Inflammatory macrophage treated with lipopolysaccharide for 1 hour (primary cell): ENCODE measurements around the gene ZCCHC24.
A peak's percentile ranks its signal among the peaks of the same experiment; 100 is the strongest.
"Not testable (repeated sequence)": the region's sequence is repeated elsewhere in the genome, so short reads cannot be mapped to it uniquely, and the experiment has no call there.

ENCODE experiments used
- DNase-seq, 2 donors: peaks; one replicate each; pipeline ENCODE4 v3.0.0-alpha.2; 2020 to 2022

Gene ZCCHC24

DNA sequence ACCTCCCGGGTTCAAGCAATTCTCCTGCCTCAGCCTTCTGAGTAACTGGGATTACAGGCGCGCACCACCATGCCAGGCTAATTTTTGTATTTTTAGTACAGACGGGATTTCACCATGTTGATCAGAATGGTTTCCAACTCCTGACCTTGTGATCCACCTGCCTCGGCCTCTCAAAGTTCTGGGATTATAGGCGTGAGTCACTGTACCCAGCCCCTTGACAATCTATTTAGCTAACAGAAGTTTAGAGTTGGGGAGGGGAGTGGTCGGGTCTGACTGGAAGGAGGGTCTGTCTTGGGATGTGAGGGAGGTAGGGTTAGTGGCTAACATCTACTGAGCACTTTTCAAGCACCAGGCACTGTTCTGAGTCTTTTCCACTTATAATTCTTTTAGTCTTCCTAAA lies 27.0 kb upstream of the ZCCHC24 start:
- DNase-seq, result no peak

DNA sequence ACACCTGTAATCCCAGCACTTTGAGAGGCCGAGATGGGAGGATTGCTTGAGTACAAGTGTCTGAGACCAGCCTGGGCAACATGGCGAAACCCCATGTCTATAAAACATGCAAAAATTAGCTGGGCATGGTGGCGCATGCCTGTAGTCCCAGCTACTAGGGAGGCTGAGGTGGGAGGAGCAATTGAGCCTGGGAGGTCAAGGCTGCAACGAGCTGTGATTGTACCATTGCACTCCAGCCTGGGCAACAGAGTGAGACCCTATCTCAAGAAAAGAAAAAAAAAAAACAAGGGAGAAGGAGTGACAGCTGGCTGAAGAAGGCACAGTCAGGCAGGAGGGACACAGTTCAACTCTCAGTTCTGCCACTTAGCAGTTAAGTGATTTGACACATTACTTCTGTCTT lies 26.4 kb upstream of the ZCCHC24 start:
- DNase-seq, result no peak

DNA sequence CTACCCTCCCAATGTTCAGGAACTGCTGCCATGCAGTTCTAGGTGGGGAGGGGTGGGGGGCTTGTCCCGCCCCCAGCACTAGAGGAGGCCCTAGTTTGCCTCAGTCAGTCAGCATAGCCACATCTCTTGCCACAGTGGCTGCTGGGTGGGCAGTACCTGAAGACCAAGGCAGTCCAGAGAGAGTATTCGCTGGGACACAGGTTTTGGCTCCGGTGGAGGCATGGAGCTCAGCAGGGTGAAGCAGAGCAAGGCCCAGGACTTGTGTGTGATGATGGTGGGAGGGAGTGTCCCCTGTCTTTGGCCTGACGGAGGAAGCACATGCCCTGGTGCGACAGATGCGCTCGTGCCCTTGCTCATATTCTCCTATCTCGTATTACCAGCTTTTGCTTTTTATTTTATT lies 24.7 kb upstream of the ZCCHC24 start:
- DNase-seq, result no peak

DNA sequence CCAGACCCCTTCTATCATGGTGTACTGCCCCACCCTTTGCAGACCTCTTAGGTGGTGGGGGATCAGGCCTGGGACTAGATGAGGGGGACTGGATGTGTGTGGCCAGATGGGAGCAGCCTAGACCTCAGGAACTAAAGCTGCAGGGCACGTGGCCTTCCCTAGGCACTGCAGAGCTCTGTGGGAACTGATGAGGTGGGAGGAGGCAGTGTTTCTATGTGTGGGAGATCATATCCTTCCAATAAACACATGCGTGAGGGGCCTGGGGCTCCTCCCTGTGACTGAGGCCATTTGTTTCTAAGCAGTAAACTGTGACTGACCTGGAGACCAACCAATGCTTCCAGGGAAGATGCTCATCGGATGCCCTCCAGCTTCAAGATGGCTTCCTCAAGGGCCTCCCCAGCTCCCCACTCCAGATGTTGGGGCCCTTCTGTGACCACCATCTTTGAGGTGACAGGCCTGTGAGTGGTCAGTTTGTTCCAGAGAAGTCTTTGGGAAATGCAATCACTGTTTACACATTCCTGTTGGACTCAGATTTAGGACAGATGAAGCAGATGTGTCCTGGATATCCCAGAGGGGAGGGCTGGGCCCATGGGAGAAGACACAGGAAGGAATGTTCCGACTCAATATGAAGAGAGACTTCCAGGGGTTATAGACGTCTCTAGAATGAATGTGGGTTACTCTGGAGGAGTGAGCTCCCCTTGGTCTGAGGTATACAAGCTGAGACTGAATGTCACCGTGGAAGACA lies 23.6 kb upstream of the ZCCHC24 start:
- DNase-seq, result no peak

DNA sequence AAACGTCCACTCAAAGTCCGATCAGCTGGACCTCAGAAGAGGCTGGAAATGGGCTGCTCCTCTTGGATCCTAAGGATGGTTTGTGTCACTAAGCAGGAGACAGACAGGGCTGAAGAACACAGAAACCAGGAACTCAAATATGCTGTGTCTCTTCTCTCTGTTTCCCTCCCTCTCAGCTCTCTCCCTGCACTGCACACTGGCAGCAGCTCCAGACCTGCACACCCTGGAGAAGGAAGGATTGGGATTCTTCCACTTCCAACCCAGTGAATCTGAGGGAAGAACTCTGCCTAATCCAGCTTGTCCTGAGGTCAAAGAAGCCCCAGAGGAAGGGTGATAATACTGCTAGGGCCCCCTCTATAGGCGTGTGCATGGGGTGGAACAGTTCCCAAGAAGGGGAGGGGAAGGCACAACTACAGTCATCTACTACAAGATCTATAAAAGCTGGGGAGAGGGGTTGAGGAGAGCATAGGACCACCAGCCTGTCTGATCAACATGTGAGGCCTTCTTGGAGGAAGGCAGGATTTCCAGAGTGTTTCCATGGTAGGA lies 22.7 kb upstream of the ZCCHC24 start:
- DNase-seq, result no peak

DNA sequence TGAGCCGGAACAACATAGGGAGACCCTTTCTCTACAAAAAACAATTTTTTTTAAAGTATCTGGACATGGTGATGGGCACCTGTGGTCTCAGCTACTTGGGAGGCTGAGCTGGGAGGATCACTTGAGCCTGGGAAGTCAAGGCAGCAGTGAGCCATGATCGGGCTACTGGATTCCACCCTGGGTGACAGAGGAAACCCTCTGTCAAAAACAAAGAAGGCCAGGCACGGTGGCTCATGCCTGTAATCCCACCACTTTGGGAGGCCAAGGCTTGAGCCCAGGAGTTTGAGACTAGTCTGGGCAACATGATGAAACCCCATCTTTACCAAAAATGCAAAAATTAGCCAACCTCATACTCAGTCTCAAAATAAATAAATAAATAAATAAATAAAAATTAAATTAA lies 19.9 kb upstream of the ZCCHC24 start:
- no peak for DNase-seq

DNA sequence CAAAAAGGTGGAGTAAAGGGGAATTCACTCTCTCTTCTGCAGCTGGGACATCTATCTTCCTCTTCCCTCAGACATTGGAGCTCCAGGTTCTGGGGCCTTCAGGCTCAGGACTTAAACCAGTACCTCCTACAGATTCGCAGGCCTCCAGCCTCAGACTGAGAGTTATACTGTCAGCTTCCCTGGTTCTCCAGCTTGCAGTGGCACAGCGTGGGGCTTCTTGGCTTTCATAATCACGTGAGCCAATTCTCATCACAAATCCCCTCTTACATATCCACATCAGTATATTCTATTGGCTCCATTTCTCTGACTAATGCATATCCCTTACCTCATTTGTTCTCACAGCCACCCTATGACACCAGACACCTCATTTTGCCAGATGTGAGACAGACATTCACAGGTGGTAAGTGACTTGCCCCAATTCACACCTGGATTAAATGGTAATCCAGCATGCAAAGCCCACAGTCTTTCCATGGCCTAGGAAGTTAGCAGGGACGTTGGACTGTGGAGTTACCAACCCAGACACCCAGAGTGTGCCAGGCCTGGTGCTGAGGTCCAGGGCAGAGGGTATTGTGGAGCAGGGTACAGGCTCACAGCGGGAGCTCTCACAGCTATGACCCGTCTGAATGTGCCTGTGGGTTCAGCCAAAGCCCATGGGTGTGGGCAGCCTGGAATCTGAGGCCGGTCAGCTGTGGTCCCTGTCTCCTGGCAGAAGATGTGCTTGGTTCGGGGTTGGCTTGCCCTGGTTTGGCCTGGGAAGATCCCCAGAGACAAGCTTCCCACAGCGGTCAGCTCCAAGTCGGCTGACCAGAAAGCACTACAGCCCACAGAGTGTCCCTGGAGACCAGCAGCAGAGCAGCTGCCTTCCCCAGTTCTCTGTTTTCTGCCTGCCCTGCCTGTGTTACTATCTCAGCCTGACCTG lies 18.4 kb upstream of the ZCCHC24 start:
- DNase-seq, result no peak

DNA sequence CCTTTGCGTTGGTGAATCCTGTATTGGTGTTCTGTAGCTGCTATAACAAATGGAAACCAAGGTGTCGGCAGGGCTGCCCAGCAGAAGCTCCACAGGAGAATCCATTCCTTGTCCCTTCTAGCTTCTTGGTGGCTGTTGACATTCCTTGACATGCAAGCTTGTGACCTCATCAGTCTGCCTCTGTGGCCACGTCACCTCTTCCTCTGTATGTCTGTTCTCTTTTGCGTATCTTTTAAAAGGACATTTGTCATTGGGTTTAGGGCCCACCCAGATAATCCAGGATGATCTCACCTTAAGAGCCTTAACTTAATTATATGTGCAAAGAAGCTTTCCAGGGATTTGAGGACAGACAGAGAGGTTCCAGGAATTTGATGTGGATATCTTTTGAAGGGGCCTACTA lies 15.3 kb upstream of the ZCCHC24 start:
- no peak for DNase-seq

DNA sequence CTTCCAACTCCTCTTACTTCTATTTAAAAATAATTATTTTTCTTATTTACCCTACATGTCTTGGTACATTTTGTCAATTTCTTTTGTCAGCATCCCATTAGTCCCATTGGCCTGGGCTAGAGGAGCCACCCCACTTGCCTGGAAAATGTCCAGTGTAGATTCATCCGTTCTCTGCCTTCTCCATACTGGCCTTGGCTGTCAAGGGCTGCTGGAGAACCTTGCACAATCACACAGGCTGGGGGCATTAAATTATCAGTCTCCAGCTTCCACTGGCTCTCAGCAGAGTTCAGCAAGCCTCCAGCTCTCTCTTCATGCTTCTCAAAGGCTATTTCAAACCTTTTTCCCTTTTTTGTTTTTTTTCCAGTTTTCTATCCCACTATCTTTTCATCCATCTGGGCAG lies 13.8 kb upstream of the ZCCHC24 start:
- no peak for DNase-seq

DNA sequence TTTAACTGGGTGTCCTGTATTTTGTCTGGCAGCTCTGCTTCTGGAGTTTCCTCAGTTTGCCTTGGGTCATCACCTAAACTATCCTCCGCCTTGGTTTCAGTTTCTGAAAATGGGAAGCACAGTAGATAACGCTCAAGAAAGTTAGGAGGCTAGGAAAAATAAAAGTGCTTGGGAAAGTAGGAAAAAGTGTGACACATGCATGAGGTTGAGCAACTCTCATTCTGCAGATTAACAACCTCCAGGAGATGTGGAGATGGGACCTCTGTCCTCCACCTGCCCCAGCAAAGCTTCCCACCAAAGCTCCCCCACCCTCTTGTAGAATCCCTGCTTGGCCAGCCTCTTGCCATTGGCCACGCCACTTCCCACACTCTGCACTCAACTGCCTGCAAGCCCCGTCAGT lies 13.1 kb upstream of the ZCCHC24 start:
- DNase-seq, result no peak

DNA sequence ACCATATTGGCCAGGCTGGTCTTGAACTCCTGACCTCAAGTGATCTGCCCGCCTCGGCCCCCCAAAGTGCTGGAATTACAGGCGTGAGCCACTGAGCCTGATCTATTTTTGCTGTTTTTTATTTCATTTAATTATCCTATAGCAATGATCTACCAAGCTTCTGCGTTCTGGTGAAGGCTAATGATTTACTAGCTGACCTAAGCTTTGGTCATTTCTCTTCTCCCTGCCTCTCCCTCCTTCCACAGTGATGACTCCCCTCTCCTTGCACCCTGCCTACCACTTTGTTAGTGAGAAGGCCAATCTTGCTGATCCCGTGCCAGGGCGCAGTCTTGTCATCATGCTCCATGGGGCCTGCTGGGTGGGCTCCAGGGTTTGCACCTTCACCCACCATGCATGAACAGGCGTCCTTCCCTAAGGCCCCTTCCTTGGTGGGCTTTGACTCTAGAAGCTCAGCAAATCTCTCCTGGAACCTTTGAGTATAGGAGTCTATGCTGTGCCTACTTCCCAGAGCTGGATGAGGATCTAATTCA lies 11.9 kb upstream of the ZCCHC24 start:
- DNase-seq, result no peak

DNA sequence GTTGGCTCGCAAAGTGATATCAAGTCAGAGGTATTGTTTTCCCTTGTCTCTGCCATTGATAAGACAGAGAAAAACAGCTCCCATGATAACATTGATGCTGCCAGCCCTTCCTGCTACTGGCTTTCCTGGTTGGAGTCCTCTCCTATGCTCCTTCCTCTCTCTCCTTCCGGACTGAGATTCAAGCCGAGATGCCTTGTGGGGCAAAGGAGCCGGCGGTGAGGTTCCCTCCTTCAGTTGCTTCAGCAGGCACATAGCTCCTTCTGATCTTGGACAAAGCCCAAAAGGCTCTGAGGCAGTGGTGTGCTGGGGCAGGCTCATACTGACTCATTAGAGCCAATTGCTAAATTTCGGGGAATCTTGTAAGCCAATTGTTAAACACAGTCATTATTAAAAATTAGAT lies 8.8 kb upstream of the ZCCHC24 start:
- DNase-seq, result peak in 1 of 2 donors; percentile 16

DNA sequence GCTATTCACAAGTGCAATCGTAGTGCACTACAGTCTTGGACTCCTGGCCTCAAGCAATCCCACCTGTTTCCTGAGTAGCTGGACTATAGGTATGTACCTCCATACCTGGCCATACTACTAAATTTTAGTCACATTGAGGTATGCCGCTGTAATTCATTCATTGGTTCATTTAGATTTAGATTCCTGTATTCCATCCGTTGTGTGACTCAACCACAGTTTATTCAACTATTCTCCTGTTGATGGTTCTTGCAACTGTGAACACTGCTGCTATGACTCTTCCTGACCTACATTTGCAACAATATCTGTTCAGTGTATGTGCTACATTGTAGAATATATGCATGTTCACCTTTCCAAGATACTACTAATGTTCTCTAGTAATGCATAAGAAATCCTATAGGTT lies 8.0 kb upstream of the ZCCHC24 start:
- no peak for DNase-seq

DNA sequence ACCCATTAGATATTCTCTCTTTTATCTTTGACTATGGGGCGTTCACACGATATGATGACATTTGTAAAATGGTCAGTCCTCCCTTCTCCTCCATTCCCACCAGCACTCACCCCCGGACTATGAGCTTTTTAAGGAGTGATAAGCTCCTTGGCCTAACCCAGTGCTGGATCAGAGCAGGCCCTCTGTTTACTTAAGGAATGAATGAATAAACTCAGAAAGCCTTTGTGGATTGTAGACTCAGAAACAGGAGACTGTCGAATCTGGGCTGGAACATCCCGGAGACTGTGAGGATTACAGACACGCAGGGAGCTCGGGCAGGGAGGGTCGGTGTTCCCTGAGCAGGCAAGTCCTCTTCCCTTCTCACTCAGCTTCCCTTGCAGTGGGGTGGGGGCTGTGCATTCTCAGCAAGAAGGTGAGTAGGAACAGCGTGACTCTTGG lies 6.8 kb upstream of the ZCCHC24 start:
- DNase-seq, result no peak

DNA sequence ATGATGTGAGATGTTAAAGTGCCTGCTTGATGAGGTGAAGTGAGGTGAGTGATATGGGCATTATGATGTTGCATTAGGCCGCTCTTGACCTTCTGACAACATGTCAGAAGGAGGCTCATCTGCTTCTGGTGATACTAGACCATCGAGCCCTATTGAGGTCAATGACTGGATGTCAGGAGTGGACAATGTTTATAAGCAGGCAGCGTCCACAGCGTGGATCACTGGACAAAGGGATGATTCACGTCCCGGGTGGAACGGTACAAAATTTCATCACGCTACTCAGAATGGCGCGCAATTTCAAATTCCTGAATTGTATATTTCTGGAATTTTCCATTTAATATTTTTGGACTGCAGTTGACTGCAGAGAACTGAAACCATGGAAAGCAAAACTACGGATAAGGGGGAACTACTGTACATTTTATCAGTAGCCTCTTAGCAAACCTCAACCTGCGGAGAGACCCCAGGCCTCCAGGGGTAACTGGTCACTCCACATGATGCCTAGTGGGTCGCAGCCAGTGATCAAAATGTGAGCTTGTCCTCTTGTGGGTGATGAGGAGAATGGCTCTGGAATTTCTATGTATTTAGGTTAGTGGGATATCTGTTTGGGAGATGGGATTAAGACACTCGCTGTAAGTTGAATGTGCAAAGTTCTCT lies 5.7 kb upstream of the ZCCHC24 start:
- no peak for DNase-seq

DNA sequence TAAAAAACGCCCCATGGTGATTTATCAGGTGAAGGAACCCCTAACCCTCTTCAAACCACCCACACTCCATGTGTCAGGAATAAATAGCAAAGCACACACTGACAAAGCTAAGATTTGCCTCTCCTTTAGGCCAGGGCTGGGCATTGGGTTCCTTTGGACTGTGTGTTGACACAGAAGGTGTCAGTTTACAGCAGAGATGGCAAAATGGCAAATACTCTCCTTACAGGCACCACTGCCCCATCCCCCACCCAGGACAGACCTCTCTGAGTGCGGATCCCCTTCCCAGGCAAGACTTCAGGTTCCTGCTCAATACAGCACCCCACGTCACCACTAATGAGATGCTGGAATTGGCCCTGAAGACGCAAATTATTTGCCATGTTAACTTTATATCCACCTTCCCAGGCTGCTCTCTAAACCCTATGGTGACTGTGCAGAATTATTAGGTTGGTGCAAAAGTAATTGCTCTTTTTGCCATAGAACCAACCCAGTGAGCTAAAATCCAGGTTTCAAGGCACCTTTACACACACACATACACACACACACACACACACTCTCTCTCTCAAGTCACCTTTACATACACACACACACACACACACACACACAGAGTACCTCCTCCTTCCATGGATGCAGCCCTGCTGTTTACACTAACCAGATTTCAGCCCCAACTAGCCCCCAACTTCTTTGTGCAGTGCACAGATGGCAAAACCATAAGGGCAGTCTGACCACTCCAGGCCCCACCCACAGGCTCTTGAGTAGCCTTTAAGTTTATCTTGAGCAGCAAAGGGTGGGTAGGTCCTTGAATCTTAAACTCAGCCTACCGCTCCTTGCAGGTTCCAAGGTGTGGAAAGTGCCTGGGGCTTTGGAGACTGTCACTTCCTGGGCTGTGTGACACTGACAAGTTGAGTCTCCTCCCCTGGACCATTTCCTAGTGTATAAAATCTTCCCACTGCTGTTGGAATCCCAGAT lies 4.0 kb upstream of the ZCCHC24 start:
- DNase-seq, result no peak

DNA sequence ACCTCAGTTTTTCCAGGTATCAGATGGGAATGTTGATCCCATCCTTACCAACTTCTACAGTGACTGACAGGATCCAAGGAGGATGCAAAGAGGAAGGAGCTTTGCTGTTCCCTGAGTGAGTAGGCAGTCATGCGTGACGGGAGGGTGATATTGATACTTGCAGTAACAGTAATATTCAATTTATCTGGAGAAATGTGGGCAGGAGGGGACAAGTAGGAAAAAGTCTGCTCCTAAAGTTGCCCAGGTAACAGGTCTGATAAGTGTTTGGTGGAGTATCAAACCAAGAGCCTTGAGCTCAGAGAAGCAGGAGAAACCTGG lies 3.3 kb upstream of the ZCCHC24 start:
- no peak for DNase-seq

DNA sequence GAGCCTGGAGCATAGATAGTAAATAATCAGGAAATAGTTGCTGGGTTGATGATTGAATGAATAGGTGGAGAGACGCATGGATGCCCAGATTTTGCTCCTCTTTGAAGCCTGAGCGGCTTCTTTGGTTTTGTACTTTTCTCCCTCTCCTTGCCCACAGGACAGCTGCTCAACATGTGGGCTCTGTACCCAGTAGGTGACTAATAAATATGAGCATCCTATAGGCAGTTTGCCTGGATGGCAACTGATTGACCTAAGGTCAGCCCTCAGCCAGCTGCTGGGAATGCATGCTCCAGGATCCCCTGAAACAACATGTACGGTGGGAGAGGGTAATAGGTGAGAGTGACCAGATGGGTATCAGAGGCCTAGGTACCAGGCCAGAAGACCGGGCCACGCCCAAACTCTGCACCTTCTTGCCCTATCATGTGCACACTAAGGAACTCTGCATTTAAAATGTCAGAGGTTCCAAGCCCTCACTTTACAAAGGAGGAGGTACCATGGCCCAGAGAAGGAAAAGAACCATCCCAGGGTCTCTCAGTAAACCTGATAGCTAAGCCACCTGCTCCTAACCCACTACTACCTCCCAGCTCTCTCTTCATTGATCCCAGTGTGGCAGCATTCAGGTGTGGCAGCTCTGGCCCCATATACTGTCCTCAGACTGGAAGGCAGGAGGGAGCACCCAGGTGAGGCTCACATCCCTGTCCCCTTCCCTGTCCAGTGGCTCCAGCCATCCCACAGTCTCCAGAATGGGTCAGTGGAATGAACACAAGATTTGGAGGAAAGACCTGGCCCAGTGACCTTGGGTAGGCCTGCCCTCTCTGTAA lies 2.7 kb upstream of the ZCCHC24 start:
- DNase-seq, result no peak

DNA sequence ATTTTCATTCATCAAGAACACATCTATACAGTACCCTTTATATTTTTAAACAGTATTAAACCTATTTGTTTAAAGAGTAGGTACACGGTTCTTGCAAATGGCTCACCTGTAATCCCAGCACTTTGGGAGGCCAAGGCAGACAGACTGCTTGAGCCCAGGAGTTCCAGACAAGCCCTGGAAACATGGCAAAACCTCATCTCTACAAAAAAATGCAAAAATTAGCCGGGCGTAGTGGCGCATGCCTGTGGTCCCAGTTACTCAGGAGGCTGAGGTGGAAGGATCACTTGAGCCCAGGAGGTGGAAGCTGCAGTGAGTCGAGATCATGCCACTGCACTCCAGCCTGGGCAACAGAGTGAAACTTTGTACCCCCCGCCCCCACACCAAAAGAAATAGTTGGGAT lies 1.8 kb upstream of the ZCCHC24 start:
- not testable (repeated sequence) for DNase-seq

DNA sequence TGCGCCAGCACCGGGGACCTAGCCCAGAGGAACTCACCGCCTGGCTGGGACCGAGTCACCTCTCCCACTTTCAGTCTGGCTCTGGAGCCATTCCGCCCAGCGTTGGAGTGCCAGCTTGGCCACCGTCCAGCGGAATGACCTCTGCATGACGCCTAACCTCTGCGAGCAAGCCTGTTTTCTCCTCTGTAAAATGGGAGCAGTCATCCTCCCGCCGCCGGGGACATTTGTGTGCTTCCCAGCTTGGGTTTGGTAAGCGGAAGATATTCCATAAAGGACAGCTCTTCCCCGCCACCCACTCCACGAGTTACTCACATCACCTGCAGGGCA lies 1.3 kb upstream of the ZCCHC24 start:
- DNase-seq, result no peak
